ENCODE data around the gene ELFN1. TPM values are rescaled to one million over a fixed set of nuclear protein-coding genes. Genes with fewer than 3 reads are reported as not detected.

Gene ELFN1
- total RNA-seq, 1 donor from 2014 or later, result 19.7 TPM

- no peaks in the 10 kb centered on the region for H3K4me1 ChIP-seq (ENCODE audit: insufficient read depth, low read length)
- no peak overlapping the region for H3K4me2 ChIP-seq (ENCODE audit: low read length)
- no peak overlapping the region for H3K9ac ChIP-seq (ENCODE audit: low read length)
- Mint-ChIP-seq H3K36me3 (ENCODE audit: low read depth, unreplicated experiment) (peaks cover 2% of the 10 kb centered on the region), H3K4me3 (ENCODE audit: unreplicated experiment) (no peak overlapping the region), H3K27me3 (ENCODE audit: low read depth, unreplicated experiment) (peaks cover 33% of the 10 kb centered on the region), H3K4me1 (ENCODE audit: low read depth, unreplicated experiment) (no peaks in the 10 kb centered on the region), H3K9me3 (ENCODE audit: unreplicated experiment) (peaks cover 27% of the 10 kb centered on the region), H3K27ac (ENCODE audit: unreplicated experiment) (no peak overlapping the region)
- no peak for DNase-seq (ENCODE audit: low read depth)
- no peaks in the 10 kb centered on the region for H3K36me3 ChIP-seq (ENCODE audit: insufficient read depth, low read length)
- H3K27ac ChIP-seq (ENCODE audit: low read depth, low read length), result no peak overlapping the region
- H3K9me3 ChIP-seq (ENCODE audit: insufficient read depth, low read depth, low read length), result peaks cover 6% of the 10 kb centered on the region
- no peaks in the 10 kb centered on the region for H4K20me1 ChIP-seq (ENCODE audit: insufficient read depth, low read length)
- FAIRE-seq, result no peak
- peaks cover 2% of the 10 kb centered on the region for H3K27me3 ChIP-seq (ENCODE audit: insufficient read depth, low read length)
- TF ChIP-seq EZH2 (IDR thresholded peaks at IDR 0.05; ENCODE audit: insufficient read depth, low read length), result no peak
- TF ChIP-seq, protein P1, sequence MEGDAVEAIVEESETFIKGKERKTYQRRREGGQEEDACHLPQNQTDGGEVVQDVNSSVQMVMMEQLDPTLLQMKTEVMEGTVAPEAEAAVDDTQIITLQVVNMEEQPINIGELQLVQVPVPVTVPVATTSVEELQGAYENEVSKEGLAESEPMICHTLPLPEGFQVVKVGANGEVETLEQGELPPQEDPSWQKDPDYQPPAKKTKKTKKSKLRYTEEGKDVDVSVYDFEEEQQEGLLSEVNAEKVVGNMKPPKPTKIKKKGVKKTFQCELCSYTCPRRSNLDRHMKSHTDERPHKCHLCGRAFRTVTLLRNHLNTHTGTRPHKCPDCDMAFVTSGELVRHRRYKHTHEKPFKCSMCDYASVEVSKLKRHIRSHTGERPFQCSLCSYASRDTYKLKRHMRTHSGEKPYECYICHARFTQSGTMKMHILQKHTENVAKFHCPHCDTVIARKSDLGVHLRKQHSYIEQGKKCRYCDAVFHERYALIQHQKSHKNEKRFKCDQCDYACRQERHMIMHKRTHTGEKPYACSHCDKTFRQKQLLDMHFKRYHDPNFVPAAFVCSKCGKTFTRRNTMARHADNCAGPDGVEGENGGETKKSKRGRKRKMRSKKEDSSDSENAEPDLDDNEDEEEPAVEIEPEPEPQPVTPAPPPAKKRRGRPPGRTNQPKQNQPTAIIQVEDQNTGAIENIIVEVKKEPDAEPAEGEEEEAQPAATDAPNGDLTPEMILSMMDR (IDR thresholded peaks at IDR 0.05; ENCODE audit: insufficient read depth, low read depth, low read length), result no peak
- H3K79me2 ChIP-seq (ENCODE audit: insufficient read depth, low read length), result no peaks in the 10 kb centered on the region
- no peak overlapping the region for H3K4me3 ChIP-seq (ENCODE audit: insufficient read depth, low read depth, low read length)
- H2AFZ ChIP-seq (ENCODE audit: low read depth, low read length), result no peak overlapping the region
Measured at GRCh38 chr7:1635401-1635800, 34.7 kb upstream of the ELFN1 start.

GRCh38 chr7:1637155-1637554 is 32.9 kb upstream of the ELFN1 start:
- peaks cover 2% of the 10 kb centered on the region for H3K36me3 Mint-ChIP-seq (ENCODE audit: low read depth, unreplicated experiment)
- peaks cover 6% of the 10 kb centered on the region for H3K9me3 ChIP-seq (ENCODE audit: insufficient read depth, low read depth, low read length)
- no peaks in the 10 kb centered on the region for H3K4me1 ChIP-seq (ENCODE audit: insufficient read depth, low read length)
- H2AFZ ChIP-seq (ENCODE audit: low read depth, low read length), result no peak overlapping the region
- no peak overlapping the region for H3K27ac Mint-ChIP-seq (ENCODE audit: unreplicated experiment)
- H3K4me2 ChIP-seq (ENCODE audit: low read length), result no peak overlapping the region
- FAIRE-seq, result no peak
- no peaks in the 10 kb centered on the region for H3K79me2 ChIP-seq (ENCODE audit: insufficient read depth, low read length)
- DNase-seq (ENCODE audit: low read depth), result no peak
- no peaks in the 10 kb centered on the region for H4K20me1 ChIP-seq (ENCODE audit: insufficient read depth, low read length)
- peaks cover 5% of the 10 kb centered on the region for H3K27me3 ChIP-seq (ENCODE audit: insufficient read depth, low read length)
- H3K27ac ChIP-seq (ENCODE audit: low read depth, low read length), result no peak overlapping the region
- H3K4me3 Mint-ChIP-seq (ENCODE audit: unreplicated experiment), result no peak overlapping the region
- peaks cover 22% of the 10 kb centered on the region for H3K9me3 Mint-ChIP-seq (ENCODE audit: unreplicated experiment)
- no peaks in the 10 kb centered on the region for H3K4me1 Mint-ChIP-seq (ENCODE audit: low read depth, unreplicated experiment)
- H3K36me3 ChIP-seq (ENCODE audit: insufficient read depth, low read length), result no peaks in the 10 kb centered on the region
- H3K9ac ChIP-seq (ENCODE audit: low read length), result no peak overlapping the region
- H3K4me3 ChIP-seq (ENCODE audit: insufficient read depth, low read depth, low read length), result no peak overlapping the region
- peaks cover 30% of the 10 kb centered on the region for H3K27me3 Mint-ChIP-seq (ENCODE audit: low read depth, unreplicated experiment)
- TF ChIP-seq EZH2 (IDR thresholded peaks at IDR 0.05; ENCODE audit: insufficient read depth, low read length), result no peak

GRCh38 chr7:1638215-1638661 is 31.8 kb upstream of the ELFN1 start:
- TF ChIP-seq EZH2 (IDR thresholded peaks at IDR 0.05; ENCODE audit: insufficient read depth, low read length), result no peak
- TF ChIP-seq, protein P1 (IDR thresholded peaks at IDR 0.05; ENCODE audit: insufficient read depth, low read depth, low read length), result no peak
- H3K4me1 ChIP-seq (ENCODE audit: insufficient read depth, low read length), result no peaks in the 10 kb centered on the region
- Mint-ChIP-seq H3K36me3 (ENCODE audit: low read depth, unreplicated experiment) (peaks cover 2% of the 10 kb centered on the region), H3K4me3 (ENCODE audit: unreplicated experiment) (no peak overlapping the region), H3K27ac (ENCODE audit: unreplicated experiment) (no peak overlapping the region), H3K27me3 (ENCODE audit: low read depth, unreplicated experiment) (peaks cover 22% of the 10 kb centered on the region), H3K9me3 (ENCODE audit: unreplicated experiment) (peaks cover 20% of the 10 kb centered on the region), H3K4me1 (ENCODE audit: low read depth, unreplicated experiment) (no peaks in the 10 kb centered on the region)
- FAIRE-seq (no peak), DNase-seq (ENCODE audit: low read depth) (no peak)
- H3K36me3 ChIP-seq (ENCODE audit: insufficient read depth, low read length), result no peaks in the 10 kb centered on the region
- H3K4me2 ChIP-seq (ENCODE audit: low read length), result no peak overlapping the region
- H3K9me3 ChIP-seq (ENCODE audit: insufficient read depth, low read depth, low read length), result peaks cover 6% of the 10 kb centered on the region
- H4K20me1 ChIP-seq (ENCODE audit: insufficient read depth, low read length), result no peaks in the 10 kb centered on the region
- H2AFZ ChIP-seq (ENCODE audit: low read depth, low read length), result no peak overlapping the region
- H3K27ac ChIP-seq (ENCODE audit: low read depth, low read length), result no peak overlapping the region
- H3K4me3 ChIP-seq (ENCODE audit: insufficient read depth, low read depth, low read length), result no peak overlapping the region
- H3K9ac ChIP-seq (ENCODE audit: low read length), result no peak overlapping the region
- H3K27me3 ChIP-seq (ENCODE audit: insufficient read depth, low read length), result peaks cover 5% of the 10 kb centered on the region
- no peaks in the 10 kb centered on the region for H3K79me2 ChIP-seq (ENCODE audit: insufficient read depth, low read length)

All from astrocyte (in vitro differentiated cells and primary cell).